GM23248 (cell line): ENCODE results near the gene SMIM35. TPM values are rescaled to one million over a fixed set of nuclear protein-coding genes. Genes with fewer than 3 reads are reported as not detected.

Experiments used
- DNase-seq: peaks from one replicate; pipeline ENCODE4 v3.0.0-alpha.2; 2015
- H2AFZ ChIP-seq: fragments of 200-600 bp; sonication (generic); 2 replicates; pipeline ENCODE4 v1.6.1; 2016; ENCODE audit warnings: antibody characterized with exemption
- H3F3A ChIP-seq: fragments of 200-600 bp; sonication (generic); 2 replicates; pipeline ENCODE4 v1.6.1; 2016; ENCODE audit warnings: mild to moderate bottlenecking, antibody characterized with exemption, mixed run types; ENCODE audit not compliant: insufficient read depth
- H3K27ac ChIP-seq: fragments of 200-600 bp; sonication (generic); 2 replicates; pipeline ENCODE4 v1.5.1; 2016; ENCODE audit warnings: mild to moderate bottlenecking
- H3K27me3 ChIP-seq: fragments of 200-600 bp; sonication (generic); replicated peaks from 2 replicates; pipeline ENCODE4 v1.6.1; 2016; ENCODE audit warnings: mild to moderate bottlenecking; ENCODE audit not compliant: insufficient read depth
- H3K36me3 ChIP-seq: fragments of 200-600 bp; sonication (generic); 2 replicates; pipeline ENCODE4 v1.6.1; 2016; ENCODE audit warnings: low read depth, mild to moderate bottlenecking
- H3K4me1 ChIP-seq: fragments of 200-600 bp; sonication (generic); 2 replicates; pipeline ENCODE4 v1.6.1; 2016; ENCODE audit warnings: mild to moderate bottlenecking; ENCODE audit not compliant: insufficient read depth
- H3K4me2 ChIP-seq: fragments of 200-600 bp; sonication (generic); one replicate; pipeline ENCODE4 v1.6.1; 2016; ENCODE audit warnings: mild to moderate bottlenecking; ENCODE audit not compliant: unreplicated experiment
- H3K4me3 ChIP-seq: fragments of 200-600 bp; sonication (generic); 2 replicates; pipeline ENCODE4 v1.5.1; 2016; ENCODE audit warnings: mild to moderate bottlenecking
- H3K79me2 ChIP-seq: fragments of 200-600 bp; sonication (generic); 2 replicates; pipeline ENCODE4 v1.6.1; 2016; ENCODE audit warnings: mild to moderate bottlenecking; ENCODE audit not compliant: insufficient read depth
- H3K9ac ChIP-seq: fragments of 200-600 bp; sonication (generic); 2 replicates; pipeline ENCODE4 v1.6.1; 2016; ENCODE audit warnings: mild to moderate bottlenecking
- H3K9me2 ChIP-seq: fragments of 200-600 bp; sonication (generic); 2 replicates; pipeline ENCODE4 v1.6.1; 2016; ENCODE audit warnings: mixed run types, mild to moderate bottlenecking, moderate library complexity; ENCODE audit not compliant: insufficient read depth
- H3K9me3 ChIP-seq: fragments of 200-600 bp; sonication (generic); one replicate; pipeline ENCODE4 v1.6.1; 2017; ENCODE audit warnings: low read depth
- H4K20me1 ChIP-seq: fragments of 200-600 bp; sonication (generic); 2 replicates; pipeline ENCODE4 v1.6.0; 2016; ENCODE audit not compliant: insufficient read depth
- EZH2 ChIP-seq: fragments of 200-600 bp; sonication (generic); IDR thresholded peaks from 2 replicates; pipeline ENCODE4 v1.6.1; 2018; ENCODE audit warnings: antibody characterized with exemption, mild to moderate bottlenecking; ENCODE audit not compliant: insufficient read depth, poor library complexity, severe bottlenecking
- EZH2phosphoT487 ChIP-seq: fragments of 200-600 bp; sonication (generic); IDR thresholded peaks from 2 replicates; pipeline ENCODE4 v1.6.1; 2018; ENCODE audit warnings: antibody characterized with exemption, moderate library complexity, mild to moderate bottlenecking, low read depth; ENCODE audit not compliant: insufficient read depth
- WGBS, 2 experiments: methylation state at CpG; one replicate each; pipeline ENCODE4 v1.1.6; 2015 to 2017; ENCODE audit warnings: low lambda C conversion rate in 2 of 2, low coverage in 1 of 2; ENCODE audit errors: missing lambda C conversion rate in 2 of 2; 5-methylcytosine and 5-hydroxymethylcytosine counted together
- in situ Hi-C: fragments of 300-500 bp; cut with MboI; formaldehyde crosslinking; loops from 2 replicates; pipeline ENCODE4 v1.15.0; 2020
- polyA plus RNA-seq: library from polyadenylated mRNA; unstranded; fragments of >200 nt; fragmentation: Nextera tagmentation; extraction: Ambion mirVana; gene quantifications from 2 replicates; pipeline ENCODE4 v1.2.1, GENCODE V29; 2016
- total RNA-seq: library from RNA; depleted of rRNA; stranded (reverse); fragments of >200 nt; shearing (Covaris generic); gene quantifications from 2 replicates; pipeline ENCODE4 v1.2.3, GENCODE V29; 2014

SMIM35 gene
- total and polyA plus RNA-seq, 2 experiments from 2014 or later: not detected

GRCh38 chr11:118000067-118000849 is 86.5 kb downstream of the SMIM35 start:
- H2AFZ ChIP-seq: no peak overlapping the region
- H3K9ac ChIP-seq: no peak overlapping the region
- no peak overlapping the region for H3K27ac ChIP-seq
- no peaks in the 10 kb centered on the region for H3F3A ChIP-seq
- DNase-seq: no peak
- no peaks in the 10 kb centered on the region for H3K27me3 ChIP-seq
- WGBS, 2 experiments: 24 to 26% methylated on average over 4 of the region's 4 CpGs
- no peaks in the 10 kb centered on the region for H4K20me1 ChIP-seq
- no peak overlapping the region for H3K4me2 ChIP-seq
- no peak for TF ChIP-seq EZH2
- no peak for TF ChIP-seq EZH2phosphoT487
- H3K79me2 ChIP-seq: no peaks in the 10 kb centered on the region
- no peak overlapping the region for H3K4me3 ChIP-seq
- no peaks in the 10 kb centered on the region for H3K4me1 ChIP-seq
- in situ Hi-C loops: no loop called here
- H3K9me3 ChIP-seq: no peaks in the 10 kb centered on the region
- H3K36me3 ChIP-seq: no peaks in the 10 kb centered on the region
- H3K9me2 ChIP-seq: no peaks in the 10 kb centered on the region

- no peaks in the 10 kb centered on the region for H3K9me2 ChIP-seq
- in situ Hi-C loops: no loop called here
- no peaks in the 10 kb centered on the region for H3K27me3 ChIP-seq
- no peak for DNase-seq
- H3K36me3 ChIP-seq: no peaks in the 10 kb centered on the region
- no peak for TF ChIP-seq EZH2
- no peak for TF ChIP-seq EZH2phosphoT487
- H4K20me1 ChIP-seq: no peaks in the 10 kb centered on the region
- no peaks in the 10 kb centered on the region for H3F3A ChIP-seq
- no peak overlapping the region for H3K27ac ChIP-seq
- no peak overlapping the region for H3K4me2 ChIP-seq
- no peak overlapping the region for H3K4me3 ChIP-seq
- H3K9me3 ChIP-seq: no peaks in the 10 kb centered on the region
- WGBS, 2 experiments: 11 to 17% methylated on average over 3 of the region's 3 CpGs
- no peaks in the 10 kb centered on the region for H3K79me2 ChIP-seq
- no peaks in the 10 kb centered on the region for H3K4me1 ChIP-seq
- H2AFZ ChIP-seq: no peak overlapping the region
- no peak overlapping the region for H3K9ac ChIP-seq
Measured at GRCh38 chr11:117999354-117999993, 87.3 kb downstream of the SMIM35 start.

- TF ChIP-seq EZH2phosphoT487 (no peak), EZH2 (no peak)
- Histone ChIP-seq H3K4me3 (no peak overlapping the region), H3K9me2 (no peaks in the 10 kb centered on the region), H3K9ac (no peak overlapping the region), H3K9me3 (no peaks in the 10 kb centered on the region), H2AFZ (no peak overlapping the region), H3K4me2 (no peak overlapping the region), H3K27ac (no peak overlapping the region), H3F3A (no peaks in the 10 kb centered on the region), H3K36me3 (no peaks in the 10 kb centered on the region), H3K79me2 (no peaks in the 10 kb centered on the region), H3K27me3 (no peaks in the 10 kb centered on the region), H3K4me1 (no peaks in the 10 kb centered on the region), H4K20me1 (no peaks in the 10 kb centered on the region)
- WGBS, 2 experiments: 27 to 31% methylated on average over 7 to 10 of the region's 10 CpGs
- in situ Hi-C loops: no loop called here
- no peak for DNase-seq
Measured at GRCh38 chr11:117998664-117999353, 88.0 kb downstream of the SMIM35 start.

- H3K9me2 ChIP-seq: no peaks in the 10 kb centered on the region
- in situ Hi-C loops: no loop called here
- WGBS, 2 experiments: 74% methylated on average over 9 of the region's 9 CpGs
Measured at GRCh38 chr11:117997823-117998579, 88.8 kb downstream of the SMIM35 start.

More at GRCh38 chr11:117997823-117998579, 88.8 kb downstream of the SMIM35 start:
- Histone ChIP-seq H3K4me2 (no peak overlapping the region), H3K9me3 (no peaks in the 10 kb centered on the region), H3K27me3 (no peaks in the 10 kb centered on the region), H4K20me1 (no peaks in the 10 kb centered on the region), H2AFZ (no peak overlapping the region), H3K79me2 (no peaks in the 10 kb centered on the region), H3K36me3 (no peaks in the 10 kb centered on the region), H3K27ac (no peak overlapping the region), H3K4me3 (no peak overlapping the region), H3K4me1 (no peaks in the 10 kb centered on the region), H3F3A (no peaks in the 10 kb centered on the region), H3K9ac (no peak overlapping the region)
- no peak for DNase-seq
- TF ChIP-seq EZH2phosphoT487: no peak
- no peak for TF ChIP-seq EZH2
